SHP77 (cell line): ENCODE results near the gene LFNG.
"Not testable (repeated sequence)": the region's sequence is repeated elsewhere in the genome, so short reads cannot be mapped to it uniquely, and the experiment has no call there.

Source experiments
- DNase-seq, 2 experiments: peaks; one replicate each; lab custom pipeline; 2025; lab: John Stamatoyannopoulos, UW

Gene LFNG

GRCh38 chr7:2530071-2530987, 10.8 kb downstream of the LFNG start:
- DNase-seq, result peak in 1 of 2 experiments; percentile 34

- DNase-seq, result peak; percentile 29 to 42
These were observed 11.6 kb downstream of the LFNG start for GRCh38 chr7:2530994-2531795.

GRCh38 chr7:2531796-2532110, 12.2 kb downstream of the LFNG start:
- not testable (repeated sequence) for DNase-seq

DNA sequence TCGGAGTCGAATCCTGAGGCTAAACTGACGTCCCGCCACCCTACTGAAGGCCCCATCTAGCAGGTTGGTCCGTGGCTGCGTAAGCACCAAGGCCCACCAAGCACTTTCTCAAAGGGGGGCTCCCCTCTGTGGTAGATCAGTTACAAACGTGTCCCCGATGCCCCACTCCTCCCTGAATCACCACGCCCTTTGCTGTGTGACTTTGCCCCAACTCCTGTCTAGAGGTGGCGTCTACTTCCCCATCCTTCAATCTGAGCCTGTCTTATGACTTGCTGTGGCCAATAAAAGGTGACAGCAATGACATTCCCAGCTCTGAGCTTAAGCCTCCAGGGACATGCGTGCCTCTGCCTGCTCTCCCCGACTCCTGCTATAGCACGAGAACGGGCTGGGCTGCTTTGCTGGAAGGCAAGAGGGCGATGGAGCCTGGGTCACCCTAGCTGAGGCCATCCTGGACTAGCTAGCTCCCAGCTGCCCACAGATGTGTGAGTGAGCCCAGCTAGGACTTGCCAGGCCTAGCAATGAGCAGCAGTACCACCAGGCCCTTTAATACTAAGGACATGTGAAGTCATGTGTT, 12.7 kb downstream of the LFNG start:
- DNase-seq, result peak; percentile 32 to 49

GRCh38 chr7:2532816-2533215, 13.2 kb downstream of the LFNG start:
- DNase-seq, result not testable (repeated sequence)

DNA sequence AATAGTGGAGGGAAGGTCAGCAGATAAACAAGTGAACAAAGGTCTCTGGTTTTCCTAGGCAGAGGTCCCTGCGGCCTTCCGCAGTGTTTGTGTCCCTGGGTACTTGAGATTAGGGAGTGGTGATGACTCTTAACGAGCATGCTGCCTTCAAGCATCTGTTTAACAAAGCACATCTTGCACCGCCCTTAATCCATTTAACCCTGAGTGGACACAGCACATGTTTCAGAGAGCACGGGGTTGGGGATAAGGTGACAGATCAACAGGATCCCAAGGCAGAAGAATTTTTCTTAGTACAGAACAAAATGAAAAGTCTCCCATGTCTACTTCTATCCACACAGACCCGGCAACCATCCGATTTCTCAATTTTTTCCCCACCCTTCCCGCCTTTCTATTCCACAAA, 14.0 kb downstream of the LFNG start:
- not testable (repeated sequence) for DNase-seq

- not testable (repeated sequence) for DNase-seq
These were observed 14.6 kb downstream of the LFNG start for GRCh38 chr7:2534214-2534613.

GRCh38 chr7:2535872-2536627, 16.5 kb downstream of the LFNG start:
- DNase-seq, result not testable (repeated sequence)

DNA sequence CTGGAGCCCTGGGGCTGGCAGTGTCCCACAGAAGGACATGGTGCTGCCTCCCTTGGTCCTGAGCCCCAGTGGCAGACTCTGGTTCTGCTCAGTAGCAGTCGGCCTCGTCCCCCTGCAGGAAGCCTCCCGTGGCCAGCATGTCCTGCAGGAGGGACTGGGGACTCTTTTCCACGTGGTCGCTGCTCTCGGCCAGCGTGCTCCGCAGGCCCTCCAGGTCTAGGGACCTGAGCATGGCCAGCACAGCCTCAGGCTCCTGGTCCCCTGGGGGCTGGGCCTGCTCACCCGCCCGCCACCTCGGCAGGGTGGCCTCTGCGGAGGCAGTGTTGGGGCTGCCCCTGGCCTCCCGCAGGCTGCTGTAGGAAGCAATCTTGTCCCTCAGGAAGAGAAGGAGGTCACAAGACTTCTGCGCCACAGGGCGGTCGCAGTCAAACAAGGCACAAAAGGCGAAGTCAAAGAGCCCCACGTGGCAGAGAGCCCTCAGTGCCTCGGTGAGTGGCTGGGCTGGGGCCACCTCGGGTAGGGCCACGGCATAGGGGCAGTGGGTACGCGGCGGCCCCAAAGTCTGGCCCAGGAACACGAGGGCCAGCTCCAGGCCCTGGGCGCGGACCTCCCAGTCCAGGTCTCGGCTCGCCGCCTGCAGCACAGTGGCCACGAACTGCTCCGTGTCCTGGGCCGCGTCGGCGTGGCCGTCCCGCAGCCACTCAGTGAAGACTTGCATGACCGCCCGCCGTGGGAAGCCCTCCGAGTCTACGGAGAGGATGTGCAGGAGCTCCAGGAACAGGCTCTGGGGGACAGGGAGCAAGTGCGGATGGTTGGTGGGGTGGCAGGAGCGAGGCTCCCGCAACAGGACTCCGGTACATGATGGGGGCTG, 18.6 kb downstream of the LFNG start:
- DNase-seq, result no peak

DNA sequence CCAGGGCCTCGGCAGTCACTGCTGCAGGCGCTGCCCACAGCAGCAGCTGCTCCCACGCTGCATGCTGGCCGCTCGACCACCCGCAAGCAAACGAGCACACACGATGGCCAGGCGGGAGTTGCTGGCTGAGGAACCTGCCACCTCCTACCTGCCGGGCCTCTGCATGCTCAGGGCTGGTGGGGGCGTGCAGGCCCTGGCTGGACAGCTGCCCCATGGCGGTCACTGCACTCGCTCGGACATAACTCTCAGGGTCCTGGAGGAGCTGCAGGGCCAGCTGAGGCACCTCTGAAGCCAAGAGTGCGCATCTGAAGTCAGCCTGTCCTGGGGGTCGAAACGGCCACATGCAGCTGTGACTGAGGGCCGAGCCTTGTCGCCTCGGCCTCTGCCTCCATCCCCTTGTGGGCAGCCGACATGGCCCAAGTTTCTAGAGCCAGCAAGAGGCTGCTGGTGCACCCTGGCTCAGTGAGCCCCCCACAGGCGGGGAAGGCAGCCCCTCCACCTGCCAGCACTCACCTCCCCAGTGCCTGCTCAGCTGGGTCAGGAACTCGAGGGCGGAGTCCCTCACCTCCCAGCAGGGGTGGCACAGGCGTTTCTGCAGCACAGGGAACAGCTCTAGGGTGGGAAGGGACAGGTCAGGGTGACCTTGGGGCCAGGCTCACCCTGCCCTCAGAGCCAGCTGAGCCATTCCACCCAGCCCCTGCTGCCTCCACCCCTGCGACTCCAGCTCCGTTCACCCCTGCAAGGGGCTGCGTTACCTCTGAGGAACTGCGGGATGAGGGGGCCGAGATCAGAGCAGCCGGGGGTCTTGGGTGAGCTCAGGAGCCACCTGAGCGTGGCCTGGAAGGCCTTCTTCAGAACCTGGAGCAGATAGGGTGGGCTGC, 19.7 kb downstream of the LFNG start:
- DNase-seq, result no peak

DNA sequence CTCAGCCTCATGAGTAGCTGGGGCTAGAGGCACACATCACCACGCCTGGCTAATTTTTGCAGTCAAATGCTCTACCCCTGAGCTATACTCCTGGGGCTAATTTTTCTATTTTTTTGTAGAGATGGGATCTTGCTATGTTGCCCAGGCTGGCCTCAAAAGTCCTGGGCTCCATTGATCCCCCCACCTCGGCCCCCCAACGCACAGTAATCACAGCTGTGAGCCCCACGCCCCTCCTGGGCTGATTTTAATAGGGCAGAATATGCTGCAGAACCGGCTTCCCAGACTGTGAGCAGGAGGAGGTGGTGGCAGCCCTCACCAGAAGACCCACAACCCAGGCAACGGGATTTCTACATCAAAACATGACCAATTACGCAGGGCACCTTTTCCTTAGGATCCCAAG, 20.6 kb downstream of the LFNG start:
- no peak for DNase-seq

DNA sequence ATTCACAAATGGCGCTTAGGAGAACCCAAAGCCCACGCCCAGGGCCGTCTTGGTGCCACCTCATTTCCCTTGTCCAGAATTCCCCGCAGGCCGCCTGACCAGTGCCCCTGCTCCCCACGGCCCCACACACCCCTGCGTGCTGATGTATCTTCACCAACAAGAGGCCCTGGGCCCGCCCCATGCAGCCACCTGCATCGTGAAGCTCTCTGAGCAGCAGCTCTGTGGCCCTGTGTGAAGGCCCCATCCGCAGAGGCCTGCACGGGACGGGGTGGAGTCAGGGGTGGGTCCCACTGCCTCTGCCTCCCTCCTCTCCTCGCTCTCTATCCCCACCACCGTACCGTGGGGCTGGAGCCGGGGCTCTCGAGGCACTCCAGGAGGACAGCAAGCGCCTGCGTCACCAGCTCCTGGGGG, 21.1 kb downstream of the LFNG start:
- DNase-seq, result no peak

DNA sequence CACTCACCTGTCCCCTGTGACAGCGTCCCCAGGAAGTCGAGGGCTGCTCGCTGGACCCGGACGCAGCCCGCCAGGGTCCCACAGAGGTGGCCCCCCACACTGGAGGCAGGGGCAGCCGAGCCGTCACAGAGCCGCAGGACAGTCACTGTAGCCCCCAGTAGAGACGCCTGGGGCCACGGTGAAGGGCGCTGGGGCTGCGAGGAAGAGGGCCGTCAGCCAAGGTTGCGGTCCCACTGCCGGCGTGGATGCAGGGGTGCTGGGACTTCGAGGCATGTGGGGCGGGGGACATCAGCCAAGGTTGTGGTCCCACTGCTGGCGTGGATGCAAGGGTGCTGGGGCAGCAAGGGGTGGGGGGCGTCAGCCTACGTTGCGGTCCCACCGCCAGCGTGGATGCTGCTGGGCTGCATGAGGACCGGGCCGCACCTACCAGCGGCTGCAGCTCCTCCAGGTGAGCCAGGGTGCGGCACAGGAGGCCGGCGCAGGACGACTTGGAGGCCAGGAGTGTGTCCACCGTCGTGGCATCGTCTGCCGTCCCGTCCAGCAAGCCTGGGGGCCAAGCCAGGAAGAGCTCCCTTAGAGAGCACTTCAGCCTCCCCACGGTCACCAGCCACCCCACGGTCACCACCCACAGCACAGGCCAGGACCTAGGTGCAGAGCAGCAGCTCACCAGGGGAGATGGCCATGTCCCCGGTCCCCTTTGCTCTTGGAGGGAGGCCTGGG, 21.9 kb downstream of the LFNG start:
- DNase-seq, result no peak

GRCh38 chr7:2542011-2542915, 22.7 kb downstream of the LFNG start:
- no peak for DNase-seq

GRCh38 chr7:2542916-2543871, 23.6 kb downstream of the LFNG start:
- no peak for DNase-seq

DNA sequence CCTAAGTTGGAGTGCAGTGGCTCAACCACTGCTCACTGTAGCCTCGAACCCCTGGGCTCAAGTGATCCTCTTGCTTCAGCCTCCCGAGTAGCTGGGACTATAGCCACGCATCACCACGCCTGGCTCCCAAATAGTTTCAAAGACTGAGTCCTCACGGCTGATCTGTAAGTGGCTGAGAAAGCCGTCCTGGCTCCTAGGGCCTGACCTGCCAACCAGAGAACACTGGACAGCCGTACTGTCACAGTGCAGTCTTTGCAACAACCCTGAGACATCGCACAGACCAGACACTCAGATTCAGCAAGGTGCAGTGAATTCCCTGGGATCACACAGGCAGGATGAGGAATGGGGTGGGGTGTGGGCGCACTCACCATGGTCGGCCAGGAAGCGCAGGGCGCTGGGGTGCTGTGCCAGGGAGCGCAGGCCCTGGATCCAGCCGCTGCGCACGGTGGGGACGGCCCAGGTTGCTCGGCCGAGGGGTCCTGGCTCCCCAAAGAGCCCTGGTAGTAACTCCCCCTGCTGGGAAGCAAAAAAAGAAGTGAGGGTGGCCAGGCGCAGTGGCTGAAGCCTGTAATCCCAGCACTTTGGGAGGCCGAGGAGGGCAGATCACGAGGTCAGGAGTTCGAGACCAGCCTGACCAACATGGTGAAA, 25.1 kb downstream of the LFNG start:
- DNase-seq, result no peak
